PC-3 (cell line): ENCODE data around the gene OXCT2. TPM values are rescaled to one million over a fixed set of nuclear protein-coding genes. Genes with fewer than 3 reads are reported as not detected.
A peak's percentile ranks its signal among the peaks of the same experiment; 100 is the strongest.
"Not testable (repeated sequence)": the region's sequence is repeated elsewhere in the genome, so short reads cannot be mapped to it uniquely, and the experiment has no call there.

Experiments
- ATAC-seq: fragments of 200-7000 bp; cut with Tn5 transposase; 2 replicates; pipeline ENCODE4 v1.9.1; 2020; ENCODE audit warnings: mild to moderate bottlenecking, moderate library complexity
- BruUV-seq: library from RNA; stranded (reverse); fragments of 400-500 nt; replicated peaks from 2 replicates; lab custom pipeline; 2021; lab: Mats Ljungman, UMichigan
- CTCF ChIA-PET: fragments of 300-600 bp; sonication (Branson Sonifier 250); formaldehyde crosslinking; loops from one replicate; lab custom pipeline; 2022; ENCODE audit warnings: antibody characterized with exemption; lab: Charles Lee
- POLR2A ChIA-PET: fragments of 300-600 bp; sonication (Branson Sonifier 250); formaldehyde crosslinking; loops from one replicate; lab custom pipeline; 2022; ENCODE audit warnings: antibody characterized with exemption; ENCODE audit not compliant: unreplicated experiment; lab: Charles Lee
- DNase-seq: peaks from one replicate; pipeline ENCODE4 v3.0.0-alpha.2; 2015
- H2AFZ ChIP-seq: fragments of 300-600 bp; sonication (generic); 2 replicates; pipeline ENCODE4 v1.6.0; 2016; ENCODE audit warnings: antibody characterized with exemption, low read length
- H3F3A ChIP-seq: fragments of 300-600 bp; sonication (generic); one replicate; pipeline ENCODE4 v1.6.0; 2017; ENCODE audit warnings: antibody characterized with exemption, low read length, control low read depth, mild to moderate bottlenecking; ENCODE audit not compliant: unreplicated experiment
- H3K27ac ChIP-seq: fragments of 300-600 bp; sonication (generic); 2 replicates; pipeline ENCODE4 v1.5.1; 2016; ENCODE audit warnings: mild to moderate bottlenecking, low read length
- H3K27me3 ChIP-seq: fragments of 300-600 bp; sonication (generic); 2 replicates; pipeline ENCODE4 v1.6.1; 2016; ENCODE audit warnings: low read length, mixed read lengths
- H3K36me3 ChIP-seq: fragments of 300-600 bp; sonication (generic); 2 replicates; pipeline ENCODE4 v1.6.1; 2016; ENCODE audit warnings: low read depth, mixed run types, low read length, mixed read lengths
- H3K4me1 ChIP-seq: fragments of 300-600 bp; sonication (generic); 2 replicates; pipeline ENCODE4 v1.5.1; 2016; ENCODE audit warnings: low read length; ENCODE audit not compliant: insufficient read depth
- H3K4me2 ChIP-seq: fragments of 300-600 bp; sonication (generic); 2 replicates; pipeline ENCODE4 v1.6.0; 2016; ENCODE audit warnings: low read length
- H3K4me3 ChIP-seq: fragments of 300-600 bp; sonication (generic); 2 replicates; pipeline ENCODE4 v1.5.1; 2016; ENCODE audit warnings: mild to moderate bottlenecking, low read length, mixed read lengths
- H3K79me2 ChIP-seq: fragments of 300-600 bp; sonication (generic); 2 replicates; pipeline ENCODE4 v1.6.1; 2017; ENCODE audit warnings: low read length, mixed read lengths
- H3K9ac ChIP-seq: fragments of 300-600 bp; sonication (generic); 2 replicates; pipeline ENCODE4 v1.6.0; 2016; ENCODE audit warnings: mild to moderate bottlenecking, low read length
- H3K9me2 ChIP-seq: fragments of 300-600 bp; sonication (generic); replicated peaks from 2 replicates; pipeline ENCODE4 v1.6.1; 2016; ENCODE audit warnings: mixed run types, low read length, mixed read lengths
- H3K9me3 ChIP-seq: fragments of 300-600 bp; sonication (generic); 2 replicates; pipeline ENCODE4 v1.6.1; 2016; ENCODE audit warnings: low read length, mixed read lengths
- H4K20me1 ChIP-seq: fragments of 300-600 bp; sonication (generic); 2 replicates; pipeline ENCODE4 v1.6.1; 2016; ENCODE audit warnings: low read length, mixed read lengths
- CTCF ChIP-seq: fragments of 300-600 bp; sonication (generic); conservative IDR thresholded peaks from 2 replicates; pipeline ENCODE4 v1.5.1; 2017; ENCODE audit warnings: antibody characterized with exemption, low read depth, mild to moderate bottlenecking, low read length
- EZH2 ChIP-seq: fragments of 300-600 bp; sonication (generic); IDR thresholded peaks from one replicate; pipeline ENCODE4 v1.6.1; 2017; ENCODE audit warnings: antibody characterized with exemption, mild to moderate bottlenecking, low read length; ENCODE audit not compliant: unreplicated experiment
- EZH2phosphoT487 ChIP-seq: fragments of 300-600 bp; sonication (generic); IDR thresholded peaks from 2 replicates; pipeline ENCODE4 v1.6.1; 2018; ENCODE audit warnings: mild to moderate bottlenecking, antibody characterized with exemption, low read length, borderline replicate concordance
- intact Hi-C: fragments of 100-400 bp; cut with micrococcal nuclease; formaldehyde crosslinking; loops from 2 replicates; pipeline ENCODE4 v1.9.0; 2023
- total RNA-seq: library from RNA; depleted of rRNA; stranded (reverse); fragments of >200 nt; gene quantifications from 2 replicates; pipeline ENCODE4 v1.2.3, GENCODE V29; 2014

The OXCT2 gene
- total RNA-seq, 1 experiment from 2014 or later = 0.98 TPM

GRCh38 chr1:39798859-39799769 is 28.0 kb upstream of the OXCT2 start:
- H3K36me3 ChIP-seq, H3K79me2 ChIP-seq, H3K9me2 ChIP-seq, H3K4me3 ChIP-seq, H3K9ac ChIP-seq, BruUV-seq, H3K9me3 ChIP-seq, H4K20me1 ChIP-seq, H3K27me3 ChIP-seq, H3F3A ChIP-seq: not testable (repeated sequence)
- DNase-seq (peak; percentile 76), ATAC-seq (peak; percentile 68)
- peak overlapping the region; percentile 10; the same call in 1 of the 2 replicates for H3K27ac ChIP-seq
- intact Hi-C loops = loop anchor here (10.0 kb wide), 1 partner anchor 64 kb away; the partner anchor contains the start of gene PPIE
- H3K4me2 ChIP-seq = peak overlapping the region; percentile 56; the same call in 1 of the 2 replicates
- POLR2A ChIA-PET = interaction anchor here (0.5 to 0.7 kb wide), 3 partner anchors 164 to 241 kb away, joined by 3 to 9 read pairs (median 4); partner anchors contain the start of gene CAP1
- peak overlapping the region; percentile 27 for H2AFZ ChIP-seq
- CTCF ChIA-PET = interaction anchor here (0.6 to 1.1 kb wide), 2 partner anchors 120 to 565 kb away, joined by 3 to 5 read pairs; no protein-coding TSS in a partner anchor
- peaks cover 16% of the 10 kb centered on the region for H3K4me1 ChIP-seq

GRCh38 chr1:39795651-39796050 is 24.5 kb upstream of the OXCT2 start:
- Histone ChIP-seq H4K20me1 (no peaks in the 10 kb centered on the region), H3K9me2 (no peaks in the 10 kb centered on the region), H3K79me2 (no peaks in the 10 kb centered on the region), H3K9ac (no peak overlapping the region), H3K4me3 (no peak overlapping the region), H3K9me3 (no peaks in the 10 kb centered on the region), H3F3A (no peaks in the 10 kb centered on the region), H3K36me3 (no peaks in the 10 kb centered on the region), H3K27me3 (no peaks in the 10 kb centered on the region), H2AFZ (no peak overlapping the region), H3K4me2 (no peak overlapping the region), H3K4me1 (peaks cover 14% of the 10 kb centered on the region), H3K27ac (no peak overlapping the region)
- BruUV-seq = no TSS peak
- ATAC-seq (no peak), DNase-seq (no peak)
- POLR2A ChIA-PET = no interaction called here
- intact Hi-C loops = loop anchor here (10.0 kb wide), 1 partner anchor 61 kb away; the partner anchor contains the start of gene PPIE
- TF ChIP-seq EZH2phosphoT487 (no peak), CTCF (no peak), EZH2 (no peak)
- CTCF ChIA-PET = no interaction called here

GRCh38 chr1:39791838-39792237 is 20.7 kb upstream of the OXCT2 start:
- Histone ChIP-seq H3K9me2 (no peaks in the 10 kb centered on the region), H3K36me3 (no peaks in the 10 kb centered on the region), H3K4me1 (peaks cover 10% of the 10 kb centered on the region), H3F3A (no peaks in the 10 kb centered on the region), H3K27ac (no peak overlapping the region), H3K4me2 (no peak overlapping the region), H3K27me3 (no peaks in the 10 kb centered on the region), H2AFZ (no peak overlapping the region), H4K20me1 (no peaks in the 10 kb centered on the region), H3K4me3 (no peak overlapping the region), H3K9ac (no peak overlapping the region), H3K9me3 (no peaks in the 10 kb centered on the region), H3K79me2 (peaks cover 6% of the 10 kb centered on the region; the same call in 1 of the 2 replicates)
- intact Hi-C loops = loop anchor here (10.0 kb wide), 1 partner anchor 57 kb away; the partner anchor contains the start of gene PPIE
- DNase-seq = no peak
- TF ChIP-seq EZH2phosphoT487 (no peak), EZH2 (no peak), CTCF (no peak)
- BruUV-seq = no TSS peak
- POLR2A ChIA-PET = no interaction called here
- ATAC-seq = no peak
- CTCF ChIA-PET = no interaction called here
